HepG2 (cell line): Measurements from ENCODE around the gene TEX19. TPM values are rescaled to one million over a fixed set of nuclear protein-coding genes. Genes with fewer than 3 reads are reported as not detected.
A peak's percentile ranks its signal among the peaks of the same experiment; 100 is the strongest.

Experiments
- ETV5 ChIP-seq: IDR thresholded peaks from 2 replicates; pipeline ENCODE4 v1.6.1; 2018; ENCODE audit warnings: missing biosample characterization, missing genetic modification reagents, inconsistent platforms, borderline replicate concordance
- FOSL2 ChIP-seq: sonication (generic); formaldehyde crosslinking; IDR thresholded peaks from 2 replicates; pipeline ENCODE4 v1.4.0; 2020; ENCODE audit warnings: missing genetic modification reagents
- GATAD2A ChIP-seq: IDR thresholded peaks from 2 replicates; pipeline ENCODE4 v1.6.1; 2016
- NONO ChIP-seq, 2 experiments: fragments of 450-650 bp in 1 of 2; sonication (generic) in 1 of 2; formaldehyde crosslinking in 1 of 2; IDR thresholded peaks in 1 of 2; conservative IDR thresholded peaks in 1 of 2; 2 replicates each; pipeline versions ENCODE4 v1.6.1 to v1.8.0; 2017 to 2022; ENCODE audit warnings: mild to moderate bottlenecking in 1 of 2, missing genetic modification reagents in 1 of 2, moderate library complexity in 1 of 2
- PITX1 ChIP-seq: sonication (generic); formaldehyde crosslinking; IDR thresholded peaks from 2 replicates; pipeline ENCODE4 v1.5.1; 2020; ENCODE audit warnings: mild to moderate bottlenecking, missing genetic modification reagents
- RAD21 ChIP-seq: fragments of 450-650 bp; formaldehyde crosslinking; IDR thresholded peaks from 2 replicates; pipeline ENCODE4 v1.5.0; 2020; ENCODE audit warnings: mild to moderate bottlenecking
- SNRNP70 ChIP-seq: fragments of 200-400 bp; formaldehyde crosslinking; IDR thresholded peaks from 2 replicates; pipeline ENCODE4 v1.6.1; 2017; ENCODE audit warnings: mild to moderate bottlenecking, low read depth, low read length, moderate library complexity
- ZNF225 ChIP-seq: sonication (generic); formaldehyde crosslinking; IDR thresholded peaks from 2 replicates; pipeline ENCODE4 v1.4.0; 2020; ENCODE audit warnings: mild to moderate bottlenecking, missing genetic modification reagents
- ZNF317 ChIP-seq: sonication (generic); formaldehyde crosslinking; IDR thresholded peaks from 2 replicates; pipeline ENCODE4 v1.5.0; 2020; ENCODE audit warnings: mild to moderate bottlenecking, missing genetic modification reagents
- ZSCAN25 ChIP-seq: sonication (generic); formaldehyde crosslinking; IDR thresholded peaks from 2 replicates; pipeline ENCODE4 v1.8.0; 2022; ENCODE audit warnings: mild to moderate bottlenecking, missing genetic modification reagents
- ZSCAN29 ChIP-seq: sonication (generic); formaldehyde crosslinking; conservative IDR thresholded peaks from 2 replicates; pipeline ENCODE4 v1.4.0; 2020; ENCODE audit warnings: mild to moderate bottlenecking, missing genetic modification reagents
- ZSCAN30 ChIP-seq: sonication (generic); formaldehyde crosslinking; IDR thresholded peaks from 2 replicates; pipeline ENCODE4 v1.5.0; 2020; ENCODE audit warnings: mild to moderate bottlenecking, missing genetic modification reagents
- polyA plus RNA-seq, 8 experiments: library from polyadenylated mRNA; depleted of rRNA in 3 of 8; stranded (reverse) in 7 of 8; unstranded in 1 of 8; fragments of >200 nt; fragmentation: Illumina TruSeq in 4 of 8; extraction: Trizol in 4 of 8; gene quantifications; 2 replicates each; pipeline versions ENCODE4 v1.2.1 to v1.2.3, GENCODE V29; 2011 to 2016; ENCODE audit warnings: low read depth in 4 of 8, missing spikeins in 1 of 8, mixed read lengths in 1 of 8; ENCODE audit not compliant: insufficient read depth in 1 of 8
- total RNA-seq, 5 experiments: library from RNA; depleted of rRNA; stranded (reverse); fragments of >200 nt; fragmentation: Illumina TruSeq; extraction: Trizol; gene quantifications; 2 replicates each; pipeline ENCODE4 v1.2.3, GENCODE V29; 2016; ENCODE audit warnings: low read depth in 1 of 5
- TF ChIP-seq, protein P1 (sequence below): sonication (generic); formaldehyde crosslinking; IDR thresholded peaks from 2 replicates; pipeline ENCODE4 v1.8.0; 2022; ENCODE audit warnings: mild to moderate bottlenecking, missing genetic modification reagents
- TF ChIP-seq, protein P2 (sequence below): sonication (generic); formaldehyde crosslinking; IDR thresholded peaks from 2 replicates; pipeline ENCODE4 v1.4.0; 2020; ENCODE audit warnings: mild to moderate bottlenecking, missing genetic modification reagents
- TF ChIP-seq, protein P3 (sequence below): sonication (generic); formaldehyde crosslinking; IDR thresholded peaks from 2 replicates; pipeline ENCODE4 v1.5.1; 2020; ENCODE audit warnings: missing genetic modification reagents, mild to moderate bottlenecking, borderline replicate concordance
- TF ChIP-seq, protein P4 (sequence below): sonication (generic); formaldehyde crosslinking; IDR thresholded peaks from 2 replicates; pipeline ENCODE4 v1.5.1; 2020; ENCODE audit warnings: mild to moderate bottlenecking, missing genetic modification reagents, borderline replicate concordance
- TF ChIP-seq, protein P5 (sequence below): sonication (generic); formaldehyde crosslinking; IDR thresholded peaks from 2 replicates; pipeline ENCODE4 v1.8.1; 2023; ENCODE audit warnings: missing genetic modification reagents, inconsistent platforms, borderline replicate concordance

Gene TEX19
- total and polyA plus RNA-seq, 2 of the 13 experiments (the other 11 are each of a cell fraction or from before 2014, with no cell fraction given) = 1.3 to 6.0 TPM

DNA sequence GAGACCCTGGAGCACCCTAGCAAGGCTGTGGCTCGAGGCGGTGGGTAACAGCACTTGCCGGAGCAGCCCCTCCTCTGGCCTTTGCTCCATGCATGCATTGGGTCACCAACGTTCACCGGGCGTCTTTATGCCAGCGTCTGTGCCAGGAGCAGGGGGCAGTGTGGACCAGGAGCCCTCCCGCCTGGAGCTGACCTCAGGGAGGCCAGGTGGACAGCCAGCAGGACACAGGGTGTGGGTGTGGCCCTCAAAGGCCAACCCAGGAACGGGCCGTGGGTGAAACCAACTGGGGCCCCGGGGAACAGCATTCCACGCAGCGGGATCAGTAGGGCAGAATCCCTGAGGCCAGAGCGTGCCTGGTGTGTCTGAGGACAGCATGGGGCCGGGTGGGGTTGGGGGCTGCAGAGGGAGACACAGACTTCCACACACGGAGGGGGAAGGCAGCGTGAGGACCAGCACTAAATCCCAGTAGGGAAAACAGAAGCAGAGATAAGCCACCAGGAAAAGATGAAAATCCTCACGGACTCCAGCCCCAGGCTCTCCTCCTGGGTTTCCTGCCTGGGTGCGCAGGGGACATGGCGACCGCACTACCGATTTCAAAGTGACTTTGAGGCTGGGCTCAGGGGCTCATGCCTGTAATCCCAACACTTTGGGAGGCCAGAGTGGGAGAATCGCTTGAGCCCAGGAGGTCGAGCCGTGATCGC, 38.8 kb upstream of the TEX19 start (continued):
- TF ChIP-seq, protein P1, sequence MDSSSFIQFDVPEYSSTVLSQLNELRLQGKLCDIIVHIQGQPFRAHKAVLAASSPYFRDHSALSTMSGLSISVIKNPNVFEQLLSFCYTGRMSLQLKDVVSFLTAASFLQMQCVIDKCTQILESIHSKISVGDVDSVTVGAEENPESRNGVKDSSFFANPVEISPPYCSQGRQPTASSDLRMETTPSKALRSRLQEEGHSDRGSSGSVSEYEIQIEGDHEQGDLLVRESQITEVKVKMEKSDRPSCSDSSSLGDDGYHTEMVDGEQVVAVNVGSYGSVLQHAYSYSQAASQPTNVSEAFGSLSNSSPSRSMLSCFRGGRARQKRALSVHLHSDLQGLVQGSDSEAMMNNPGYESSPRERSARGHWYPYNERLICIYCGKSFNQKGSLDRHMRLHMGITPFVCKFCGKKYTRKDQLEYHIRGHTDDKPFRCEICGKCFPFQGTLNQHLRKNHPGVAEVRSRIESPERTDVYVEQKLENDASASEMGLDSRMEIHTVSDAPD (CRISPR knock-in tag) = no peak
- TF ChIP-seq, protein P2, sequence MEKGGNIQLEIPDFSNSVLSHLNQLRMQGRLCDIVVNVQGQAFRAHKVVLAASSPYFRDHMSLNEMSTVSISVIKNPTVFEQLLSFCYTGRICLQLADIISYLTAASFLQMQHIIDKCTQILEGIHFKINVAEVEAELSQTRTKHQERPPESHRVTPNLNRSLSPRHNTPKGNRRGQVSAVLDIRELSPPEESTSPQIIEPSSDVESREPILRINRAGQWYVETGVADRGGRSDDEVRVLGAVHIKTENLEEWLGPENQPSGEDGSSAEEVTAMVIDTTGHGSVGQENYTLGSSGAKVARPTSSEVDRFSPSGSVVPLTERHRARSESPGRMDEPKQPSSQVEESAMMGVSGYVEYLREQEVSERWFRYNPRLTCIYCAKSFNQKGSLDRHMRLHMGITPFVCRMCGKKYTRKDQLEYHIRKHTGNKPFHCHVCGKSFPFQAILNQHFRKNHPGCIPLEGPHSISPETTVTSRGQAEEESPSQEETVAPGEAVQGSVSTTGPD (CRISPR knock-in tag) = 0 out of 2 replicates have a peak, but pooled peaks have one; percentile 45
- TF ChIP-seq ZSCAN25 (CRISPR knock-in tag) (0 out of 2 replicates have a peak, but pooled peaks have one; percentile 47), ETV5 (CRISPR knock-in tag) (no peak), SNRNP70 (no peak), FOSL2 (CRISPR knock-in tag) (peak; percentile 21; the same call in 1 of the 2 replicates), ZSCAN30 (CRISPR knock-in tag) (no peak), GATAD2A (CRISPR knock-in tag) (peak; percentile 62; the same call in 1 of the 2 replicates), RAD21 (CRISPR knock-in tag) (no peak), ZSCAN29 (CRISPR knock-in tag) (0 out of 2 replicates have a peak, but pooled peaks have one; percentile 62), PITX1 (CRISPR knock-in tag) (peak; percentile 9; the same call in 1 of the 2 replicates), NONO (IDR thresholded peaks at IDR 0.05) (no peak), NONO (CRISPR knock-in tag; conservative IDR thresholded peaks at IDR 0.05) (peak; percentile 73), ZNF317 (no peak), ZNF225 (no peak)
- TF ChIP-seq, protein P3, sequence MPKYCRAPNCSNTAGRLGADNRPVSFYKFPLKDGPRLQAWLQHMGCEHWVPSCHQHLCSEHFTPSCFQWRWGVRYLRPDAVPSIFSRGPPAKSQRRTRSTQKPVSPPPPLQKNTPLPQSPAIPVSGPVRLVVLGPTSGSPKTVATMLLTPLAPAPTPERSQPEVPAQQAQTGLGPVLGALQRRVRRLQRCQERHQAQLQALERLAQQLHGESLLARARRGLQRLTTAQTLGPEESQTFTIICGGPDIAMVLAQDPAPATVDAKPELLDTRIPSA (CRISPR knock-in tag) = no peak; the same call in 1 of the 2 replicates
- TF ChIP-seq, protein P4, sequence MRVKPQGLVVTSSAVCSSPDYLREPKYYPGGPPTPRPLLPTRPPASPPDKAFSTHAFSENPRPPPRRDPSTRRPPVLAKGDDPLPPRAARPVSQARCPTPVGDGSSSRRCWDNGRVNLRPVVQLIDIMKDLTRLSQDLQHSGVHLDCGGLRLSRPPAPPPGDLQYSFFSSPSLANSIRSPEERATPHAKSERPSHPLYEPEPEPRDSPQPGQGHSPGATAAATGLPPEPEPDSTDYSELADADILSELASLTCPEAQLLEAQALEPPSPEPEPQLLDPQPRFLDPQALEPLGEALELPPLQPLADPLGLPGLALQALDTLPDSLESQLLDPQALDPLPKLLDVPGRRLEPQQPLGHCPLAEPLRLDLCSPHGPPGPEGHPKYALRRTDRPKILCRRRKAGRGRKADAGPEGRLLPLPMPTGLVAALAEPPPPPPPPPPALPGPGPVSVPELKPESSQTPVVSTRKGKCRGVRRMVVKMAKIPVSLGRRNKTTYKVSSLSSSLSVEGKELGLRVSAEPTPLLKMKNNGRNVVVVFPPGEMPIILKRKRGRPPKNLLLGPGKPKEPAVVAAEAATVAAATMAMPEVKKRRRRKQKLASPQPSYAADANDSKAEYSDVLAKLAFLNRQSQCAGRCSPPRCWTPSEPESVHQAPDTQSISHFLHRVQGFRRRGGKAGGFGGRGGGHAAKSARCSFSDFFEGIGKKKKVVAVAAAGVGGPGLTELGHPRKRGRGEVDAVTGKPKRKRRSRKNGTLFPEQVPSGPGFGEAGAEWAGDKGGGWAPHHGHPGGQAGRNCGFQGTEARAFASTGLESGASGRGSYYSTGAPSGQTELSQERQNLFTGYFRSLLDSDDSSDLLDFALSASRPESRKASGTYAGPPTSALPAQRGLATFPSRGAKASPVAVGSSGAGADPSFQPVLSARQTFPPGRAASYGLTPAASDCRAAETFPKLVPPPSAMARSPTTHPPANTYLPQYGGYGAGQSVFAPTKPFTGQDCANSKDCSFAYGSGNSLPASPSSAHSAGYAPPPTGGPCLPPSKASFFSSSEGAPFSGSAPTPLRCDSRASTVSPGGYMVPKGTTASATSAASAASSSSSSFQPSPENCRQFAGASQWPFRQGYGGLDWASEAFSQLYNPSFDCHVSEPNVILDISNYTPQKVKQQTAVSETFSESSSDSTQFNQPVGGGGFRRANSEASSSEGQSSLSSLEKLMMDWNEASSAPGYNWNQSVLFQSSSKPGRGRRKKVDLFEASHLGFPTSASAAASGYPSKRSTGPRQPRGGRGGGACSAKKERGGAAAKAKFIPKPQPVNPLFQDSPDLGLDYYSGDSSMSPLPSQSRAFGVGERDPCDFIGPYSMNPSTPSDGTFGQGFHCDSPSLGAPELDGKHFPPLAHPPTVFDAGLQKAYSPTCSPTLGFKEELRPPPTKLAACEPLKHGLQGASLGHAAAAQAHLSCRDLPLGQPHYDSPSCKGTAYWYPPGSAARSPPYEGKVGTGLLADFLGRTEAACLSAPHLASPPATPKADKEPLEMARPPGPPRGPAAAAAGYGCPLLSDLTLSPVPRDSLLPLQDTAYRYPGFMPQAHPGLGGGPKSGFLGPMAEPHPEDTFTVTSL = 0 out of 2 replicates have a peak, but pooled peaks have one; percentile 37
- TF ChIP-seq, protein P5, sequence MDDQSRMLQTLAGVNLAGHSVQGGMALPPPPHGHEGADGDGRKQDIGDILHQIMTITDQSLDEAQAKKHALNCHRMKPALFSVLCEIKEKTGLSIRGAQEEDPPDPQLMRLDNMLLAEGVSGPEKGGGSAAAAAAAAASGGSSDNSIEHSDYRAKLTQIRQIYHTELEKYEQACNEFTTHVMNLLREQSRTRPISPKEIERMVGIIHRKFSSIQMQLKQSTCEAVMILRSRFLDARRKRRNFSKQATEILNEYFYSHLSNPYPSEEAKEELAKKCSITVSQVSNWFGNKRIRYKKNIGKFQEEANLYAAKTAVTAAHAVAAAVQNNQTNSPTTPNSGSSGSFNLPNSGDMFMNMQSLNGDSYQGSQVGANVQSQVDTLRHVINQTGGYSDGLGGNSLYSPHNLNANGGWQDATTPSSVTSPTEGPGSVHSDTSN (CRISPR knock-in tag) = no peak
